H9 (cell line): ENCODE results near the gene SLC4A9. TPM values are rescaled to one million over a fixed set of nuclear protein-coding genes. Genes with fewer than 3 reads are reported as not detected.

Experiments
- DNase-seq: peaks from one replicate; pipeline ENCODE4 v3.0.0-alpha.2; 2017
- H2AFZ ChIP-seq: one replicate; pipeline ENCODE4 v1.6.1; 2013; ENCODE audit warnings: mild to moderate bottlenecking, low read length, control low read depth, moderate library complexity
- H2AK5ac ChIP-seq: 2 replicates; pipeline ENCODE4 v1.6.1; 2013; ENCODE audit warnings: low read length, control low read depth, mixed read lengths; ENCODE audit not compliant: insufficient read length
- H2BK120ac ChIP-seq: one replicate; pipeline ENCODE4 v1.6.1; 2013; ENCODE audit warnings: low read depth, mild to moderate bottlenecking, low read length, control low read depth, inconsistent platforms; ENCODE audit not compliant: poor library complexity, severe bottlenecking
- H2BK12ac ChIP-seq: 2 replicates; pipeline ENCODE4 v1.6.1; 2013; ENCODE audit warnings: low read length, control low read depth, mixed read lengths, low read depth; ENCODE audit not compliant: insufficient read length
- H2BK15ac ChIP-seq: 2 replicates; pipeline ENCODE4 v1.6.1; 2013; ENCODE audit warnings: low read depth, low read length, control low read depth
- H2BK20ac ChIP-seq: one replicate; pipeline ENCODE4 v1.6.1; 2013; ENCODE audit warnings: low read depth, mild to moderate bottlenecking, low read length, control low read depth, inconsistent platforms; ENCODE audit not compliant: poor library complexity, severe bottlenecking
- H2BK5ac ChIP-seq: 2 replicates; pipeline ENCODE4 v1.6.1; 2013; ENCODE audit warnings: low read length, control low read depth, mixed read lengths; ENCODE audit not compliant: insufficient read length
- H3K14ac ChIP-seq: 2 replicates; pipeline ENCODE4 v1.6.1; 2013; ENCODE audit warnings: low read length, control low read depth; ENCODE audit not compliant: insufficient read depth
- H3K18ac ChIP-seq: 2 replicates; pipeline ENCODE4 v1.6.1; 2013; ENCODE audit warnings: low read depth, mild to moderate bottlenecking, mixed read lengths, low read length, control low read depth; ENCODE audit not compliant: insufficient read length
- H3K23ac ChIP-seq: 2 replicates; pipeline ENCODE4 v1.6.1; 2013; ENCODE audit warnings: low read length, control low read depth, mixed read lengths, low read depth; ENCODE audit not compliant: insufficient read length
- H3K23me2 ChIP-seq: 2 replicates; pipeline ENCODE4 v1.6.1; 2013; ENCODE audit warnings: low read depth, mild to moderate bottlenecking, mixed read lengths, low read length, control low read depth; ENCODE audit not compliant: insufficient read length, poor library complexity, severe bottlenecking
- H3K27ac ChIP-seq: 2 replicates; pipeline ENCODE4 v1.5.1; 2013; ENCODE audit warnings: low read length, control low read depth, mixed read lengths, low read depth; ENCODE audit not compliant: insufficient read length
- H3K27me3 ChIP-seq: 2 replicates; pipeline ENCODE4 v1.6.1; 2013; ENCODE audit warnings: low read length, control low read depth, inconsistent platforms; ENCODE audit not compliant: insufficient read depth
- H3K4ac ChIP-seq: 2 replicates; pipeline ENCODE4 v1.6.1; 2013; ENCODE audit warnings: low read depth, mild to moderate bottlenecking, control low read depth, inconsistent platforms, low read length, moderate library complexity
- H3K4me1 ChIP-seq: 2 replicates; pipeline ENCODE4 v1.6.1; 2013; ENCODE audit warnings: low read length, control low read depth, inconsistent platforms; ENCODE audit not compliant: insufficient read depth
- H3K4me2 ChIP-seq: 2 replicates; pipeline ENCODE4 v1.6.1; 2013; ENCODE audit warnings: low read length, control low read depth, mixed read lengths; ENCODE audit not compliant: insufficient read length, insufficient read depth
- H3K56ac ChIP-seq: 2 replicates; pipeline ENCODE4 v1.6.1; 2013; ENCODE audit warnings: low read depth, mild to moderate bottlenecking, mixed read lengths, low read length, control low read depth; ENCODE audit not compliant: insufficient read length
- H3K79me1 ChIP-seq: 2 replicates; pipeline ENCODE4 v1.6.1; 2013; ENCODE audit warnings: low read depth, mild to moderate bottlenecking, moderate library complexity, low read length, control low read depth, inconsistent platforms; ENCODE audit not compliant: insufficient read depth, poor library complexity, severe bottlenecking
- H3K79me2 ChIP-seq: 2 replicates; pipeline ENCODE4 v1.6.1; 2013; ENCODE audit warnings: low read length, control low read depth, inconsistent platforms; ENCODE audit not compliant: insufficient read depth
- H3K9ac ChIP-seq: 2 replicates; pipeline ENCODE4 v1.6.1; 2013; ENCODE audit warnings: low read length, control low read depth, mixed read lengths; ENCODE audit not compliant: insufficient read length; ENCODE audit errors: extremely low read depth
- H3K9me3 ChIP-seq: one replicate; pipeline ENCODE4 v1.6.1; 2013; ENCODE audit warnings: low read depth, low read length, inconsistent platforms; ENCODE audit not compliant: control insufficient read depth
- H3T11ph ChIP-seq: one replicate; pipeline ENCODE4 v1.6.1; 2013; ENCODE audit warnings: mild to moderate bottlenecking, low read length, control low read depth, inconsistent platforms
- H4K20me1 ChIP-seq: one replicate; pipeline ENCODE4 v1.6.1; 2013; ENCODE audit not compliant: control insufficient read depth, insufficient read length, insufficient read depth
- H4K5ac ChIP-seq: 2 replicates; pipeline ENCODE4 v1.6.1; 2013; ENCODE audit warnings: low read depth, mild to moderate bottlenecking, mixed read lengths, low read length, control low read depth; ENCODE audit not compliant: insufficient read length
- H4K8ac ChIP-seq: replicated peaks from 2 replicates; pipeline ENCODE4 v1.6.1; 2013; ENCODE audit warnings: low read length, control low read depth, mixed read lengths, low read depth; ENCODE audit not compliant: insufficient read length
- H4K91ac ChIP-seq: 2 replicates; pipeline ENCODE4 v1.6.1; 2013; ENCODE audit warnings: low read depth, mild to moderate bottlenecking, moderate library complexity, mixed read lengths, low read length, control low read depth; ENCODE audit not compliant: insufficient read length
- H3K27ac Mint-ChIP-seq, 3 experiments: 2 replicates in 2 of 3; 3 replicates in 1 of 3; pipeline ENCODE4 v1.8.0; 2020 to 2021; ENCODE audit warnings: mixed read lengths in 3 of 3, mild to moderate bottlenecking in 1 of 3, moderate library complexity in 1 of 3
- H3K27me3 Mint-ChIP-seq: 2 replicates; pipeline ENCODE4 v1.8.0; 2021; ENCODE audit warnings: low read depth, mild to moderate bottlenecking, moderate library complexity, mixed read lengths
- H3K36me3 Mint-ChIP-seq, 3 experiments: 2 replicates in 2 of 3; 3 replicates in 1 of 3; pipeline ENCODE4 v1.8.0; 2020 to 2021; ENCODE audit warnings: low read depth in 3 of 3, mixed read lengths in 3 of 3; ENCODE audit not compliant: insufficient read depth in 1 of 3
- H3K4me1 Mint-ChIP-seq, 2 experiments: 2 replicates each; pipeline ENCODE4 v1.8.0; 2020; ENCODE audit warnings: mixed read lengths in 2 of 2
- H3K4me3 Mint-ChIP-seq, 2 experiments: 2 replicates in 1 of 2; 3 replicates in 1 of 2; pipeline ENCODE4 v1.8.0; 2020 to 2021; ENCODE audit warnings: mild to moderate bottlenecking in 2 of 2, mixed read lengths in 2 of 2, moderate library complexity in 1 of 2
- H3K9me3 Mint-ChIP-seq, 2 experiments: 2 replicates in 1 of 2; 3 replicates in 1 of 2; pipeline ENCODE4 v1.8.0; 2020; ENCODE audit warnings: mild to moderate bottlenecking in 2 of 2, mixed read lengths in 2 of 2, moderate library complexity in 1 of 2
- CTCF ChIP-seq: fragments of 200-600 bp; sonication (generic); conservative IDR thresholded peaks from 3 replicates; pipeline ENCODE4 v1.8.0; 2021; ENCODE audit warnings: antibody characterized with exemption, mild to moderate bottlenecking
- WGBS: extraction: QIAGEN DNeasy Blood & Tissue Kit; methylation state at CpG from one replicate; pipeline ENCODE4 v1.1.7; 2013; ENCODE audit warnings: missing lambda C conversion rate, low lambda C conversion rate, mixed read lengths; ENCODE audit not compliant: insufficient read length; ENCODE audit errors: extremely low coverage; 5-methylcytosine and 5-hydroxymethylcytosine counted together
- total RNA-seq: library from RNA; stranded (reverse); gene quantifications from 2 replicates; pipeline ENCODE4 v1.2.1, GENCODE V29; 2021

Gene SLC4A9
- total RNA-seq, 1 experiment from 2014 or later, result 0.07 TPM

GRCh38 chr5:140324041-140324600, 35.9 kb upstream of the SLC4A9 start:
- H4K5ac ChIP-seq, result no peak overlapping the region

More at GRCh38 chr5:140324041-140324600, 35.9 kb upstream of the SLC4A9 start:
- H3K14ac ChIP-seq, result no peak overlapping the region
- H3K79me1 ChIP-seq, result no peaks in the 10 kb centered on the region
- DNase-seq, result no peak
- H3K9ac ChIP-seq, result no peak overlapping the region
- no peak overlapping the region for H4K91ac ChIP-seq
- H4K8ac ChIP-seq, result no peak overlapping the region
- H2BK120ac ChIP-seq, result no peak overlapping the region
- no peak overlapping the region for H2AFZ ChIP-seq
- Mint-ChIP-seq H3K4me1 (peaks cover 10 to 13% of the 10 kb centered on the region in 2 experiments), H3K36me3 (no peaks in the 10 kb centered on the region), H3K9me3 (no peaks in the 10 kb centered on the region; a peak in 1 of 5 replicates), H3K4me3 (no peak overlapping the region), H3K27me3 (no peaks in the 10 kb centered on the region; the same call in none of the 2 replicates), H3K27ac (no peak overlapping the region)
- H3K4me1 ChIP-seq, result no peaks in the 10 kb centered on the region
- H2BK15ac ChIP-seq, result no peak overlapping the region
- no peaks in the 10 kb centered on the region for H3K79me2 ChIP-seq
- H3K27ac ChIP-seq, result no peak overlapping the region
- H3K27me3 ChIP-seq, result no peaks in the 10 kb centered on the region
- no peak overlapping the region for H3K4me2 ChIP-seq
- H2BK12ac ChIP-seq, result no peak overlapping the region
- H3K56ac ChIP-seq, result no peak overlapping the region
- no peaks in the 10 kb centered on the region for H4K20me1 ChIP-seq
- WGBS, result no CpG with 5 or more reads among the region's 5 CpGs
- H3K18ac ChIP-seq, result no peak overlapping the region
- H3K4ac ChIP-seq, result no peak overlapping the region
- no peak overlapping the region for H2BK20ac ChIP-seq
- no peak overlapping the region for H2AK5ac ChIP-seq
- H3K23ac ChIP-seq, result no peak overlapping the region
- H3T11ph ChIP-seq, result no peak overlapping the region
- TF ChIP-seq CTCF, result no peak
- H3K23me2 ChIP-seq, result no peaks in the 10 kb centered on the region
- no peaks in the 10 kb centered on the region for H3K9me3 ChIP-seq
- no peak overlapping the region for H2BK5ac ChIP-seq
